HG03280 (cell line): ENCODE measurements around the gene IL12A.

Source experiments
- ATAC-seq: cut with Tn5 transposase; IDR thresholded peaks from one replicate; pipeline ENCODE4 v1.9.1; 2021; ENCODE audit warnings: mild to moderate bottlenecking, moderate library complexity; ENCODE audit not compliant: unreplicated experiment

The IL12A gene

DNA sequence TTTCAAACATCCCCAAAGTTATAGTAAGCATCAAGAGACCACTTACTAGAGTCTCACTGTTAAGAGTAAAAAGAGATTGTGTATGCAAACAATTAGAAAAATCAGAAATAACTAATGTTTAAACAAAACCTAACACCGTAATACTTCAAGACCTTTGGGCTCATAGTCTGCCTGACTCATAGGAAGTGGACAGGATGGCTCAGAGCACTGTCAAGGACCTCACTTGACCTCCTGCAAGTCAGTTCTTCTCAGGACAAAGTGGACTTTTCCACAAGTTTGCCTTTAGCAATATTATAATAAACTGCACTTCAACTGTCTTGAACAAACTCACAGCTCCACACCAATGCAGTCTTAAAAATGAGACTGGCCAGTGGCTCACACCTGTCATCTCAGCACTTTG is 34.8 kb downstream of the IL12A start:
- ATAC-seq, result no peak

DNA sequence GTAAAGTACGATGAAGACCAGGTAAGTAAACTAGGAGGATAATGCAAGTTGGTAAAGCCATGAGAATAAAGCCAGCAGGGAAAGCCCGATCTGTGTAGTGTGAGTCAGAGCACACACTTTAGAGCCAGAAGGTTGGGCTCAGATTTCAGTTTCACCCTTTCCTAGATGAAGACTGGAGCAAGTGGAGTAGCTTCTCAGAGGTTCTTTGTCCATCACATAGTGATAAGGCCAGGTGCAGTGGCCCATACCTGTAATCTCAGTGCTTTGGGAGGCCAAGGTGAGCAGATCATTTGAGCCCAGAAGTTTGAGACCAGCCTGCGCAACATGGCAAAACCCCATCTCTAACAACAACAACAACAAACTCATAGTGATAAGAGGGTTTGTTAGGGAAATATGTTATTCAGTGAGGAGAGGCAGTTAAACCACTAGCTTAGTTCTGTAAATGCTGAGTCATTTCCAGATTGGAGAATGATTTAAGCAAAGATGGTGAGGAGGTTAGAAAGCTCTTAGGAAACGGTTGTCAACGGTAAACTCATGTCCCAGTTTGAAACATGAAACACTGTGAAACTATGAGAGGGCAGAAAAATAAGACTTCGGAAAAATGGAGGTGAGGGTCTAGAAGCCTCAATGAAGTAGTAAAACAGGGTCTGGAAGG is 39.0 kb downstream of the IL12A start:
- peak; percentile 88 for ATAC-seq

- no peak for ATAC-seq
Observed at GRCh38 chr3:160035757-160036156, 47.1 kb downstream of the IL12A start.

GRCh38 chr3:160038862-160039562 is 50.4 kb downstream of the IL12A start:
- no peak for ATAC-seq

GRCh38 chr3:160040181-160040580 is 51.5 kb downstream of the IL12A start:
- no peak for ATAC-seq

DNA sequence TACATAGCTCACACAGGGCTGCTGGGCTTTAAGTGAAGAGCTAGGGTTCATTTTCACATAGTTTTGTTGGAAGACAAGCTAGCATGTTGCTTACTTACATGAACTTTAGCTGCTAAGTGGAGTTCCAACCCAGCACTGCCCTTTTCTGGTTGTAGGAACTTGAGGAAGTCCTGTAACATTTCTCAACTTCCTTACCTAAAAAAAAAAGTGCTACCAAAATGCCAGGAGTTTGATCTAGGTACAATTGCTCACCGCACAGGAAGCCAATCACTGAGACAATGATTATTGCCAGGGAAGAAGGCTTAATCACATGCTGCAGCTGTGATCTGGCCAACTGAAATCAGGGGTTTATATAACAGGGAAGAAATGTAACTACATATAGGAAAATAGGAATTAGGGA is 52.8 kb downstream of the IL12A start:
- no peak for ATAC-seq

DNA sequence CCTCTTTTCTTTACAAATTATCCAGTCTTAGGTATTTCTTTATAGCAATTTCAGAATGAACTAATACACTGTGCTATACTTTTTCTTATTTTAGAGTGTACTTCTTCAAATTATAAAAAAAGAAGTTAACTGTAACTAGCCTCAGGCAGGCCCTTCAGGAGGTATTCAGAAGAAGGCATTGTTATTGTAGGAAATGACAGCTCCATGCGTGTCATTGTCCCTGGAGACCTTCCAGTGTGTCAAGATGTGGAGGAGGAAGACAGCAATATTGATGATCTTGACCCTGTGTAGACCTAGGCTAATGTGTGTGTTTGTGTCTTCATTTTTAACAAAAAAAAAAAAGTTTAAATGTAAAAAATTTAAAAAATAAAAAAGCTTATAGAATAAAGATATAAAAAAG is 55.5 kb downstream of the IL12A start:
- no peak for ATAC-seq
